Measurements from ENCODE around the gene RAB11FIP3.

DNA sequence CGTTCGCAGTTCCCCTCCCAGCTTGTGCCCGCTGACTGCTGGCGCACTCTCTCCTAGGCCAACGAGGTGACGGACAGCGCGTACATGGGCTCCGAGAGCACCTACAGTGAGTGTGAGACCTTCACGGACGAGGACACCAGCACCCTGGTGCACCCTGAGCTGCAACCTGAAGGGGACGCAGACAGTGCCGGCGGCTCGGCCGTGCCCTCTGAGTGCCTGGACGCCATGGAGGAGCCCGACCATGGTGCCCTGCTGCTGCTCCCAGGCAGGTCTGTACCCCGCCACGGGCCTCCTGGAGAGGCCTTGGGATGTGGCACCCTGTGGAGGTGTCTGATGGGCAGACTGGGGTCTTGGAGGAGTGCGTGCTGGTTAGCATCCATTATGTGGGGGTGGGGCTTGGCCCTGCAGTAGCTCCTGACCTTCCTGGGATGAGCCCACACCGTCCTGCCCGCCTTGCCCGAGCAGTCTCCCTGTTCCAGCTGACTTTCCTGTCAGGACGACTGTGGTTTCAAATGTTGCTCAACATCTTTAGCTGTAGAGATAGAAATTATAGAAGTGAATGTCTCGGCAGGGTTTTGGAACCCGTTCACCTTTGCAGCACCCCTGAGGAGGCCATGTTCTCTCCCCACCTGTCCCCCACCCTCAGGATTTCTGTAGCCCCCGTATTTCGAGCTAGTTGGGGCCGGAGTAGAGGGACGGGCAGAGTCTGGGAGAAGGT, 57.2 kb downstream of the RAB11FIP3 start:
- TF ChIP-seq, protein P1, sequence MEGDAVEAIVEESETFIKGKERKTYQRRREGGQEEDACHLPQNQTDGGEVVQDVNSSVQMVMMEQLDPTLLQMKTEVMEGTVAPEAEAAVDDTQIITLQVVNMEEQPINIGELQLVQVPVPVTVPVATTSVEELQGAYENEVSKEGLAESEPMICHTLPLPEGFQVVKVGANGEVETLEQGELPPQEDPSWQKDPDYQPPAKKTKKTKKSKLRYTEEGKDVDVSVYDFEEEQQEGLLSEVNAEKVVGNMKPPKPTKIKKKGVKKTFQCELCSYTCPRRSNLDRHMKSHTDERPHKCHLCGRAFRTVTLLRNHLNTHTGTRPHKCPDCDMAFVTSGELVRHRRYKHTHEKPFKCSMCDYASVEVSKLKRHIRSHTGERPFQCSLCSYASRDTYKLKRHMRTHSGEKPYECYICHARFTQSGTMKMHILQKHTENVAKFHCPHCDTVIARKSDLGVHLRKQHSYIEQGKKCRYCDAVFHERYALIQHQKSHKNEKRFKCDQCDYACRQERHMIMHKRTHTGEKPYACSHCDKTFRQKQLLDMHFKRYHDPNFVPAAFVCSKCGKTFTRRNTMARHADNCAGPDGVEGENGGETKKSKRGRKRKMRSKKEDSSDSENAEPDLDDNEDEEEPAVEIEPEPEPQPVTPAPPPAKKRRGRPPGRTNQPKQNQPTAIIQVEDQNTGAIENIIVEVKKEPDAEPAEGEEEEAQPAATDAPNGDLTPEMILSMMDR (conservative IDR thresholded peaks at IDR 0.05 in 1 of 2, IDR thresholded peaks at IDR 0.05 in 1 of 2; ENCODE audit: extremely low read depth in 1 of 2, insufficient read depth in 1 of 2, low read depth in 1 of 2, low read length in 2 of 2), result no peak
- no peak for TF ChIP-seq EZH2 (IDR thresholded peaks at IDR 0.05; ENCODE audit: borderline replicate concordance, low read length)
